GM12874 (cell line): ENCODE results near the gene EML1.

Experiments
- CTCF ChIP-seq: IDR thresholded peaks from 2 replicates; pipeline ENCODE4 v1.5.1; 2011; ENCODE audit warnings: low read depth, mild to moderate bottlenecking, control low read depth, low read length, moderate library complexity; ENCODE audit not compliant: insufficient read depth

EML1 gene

GRCh38 chr14:99829450-99829849 is 36.2 kb downstream of the EML1 start:
- no peak for TF ChIP-seq CTCF

GRCh38 chr14:99831303-99831702 is 38.1 kb downstream of the EML1 start:
- no peak for TF ChIP-seq CTCF

GRCh38 chr14:99831903-99832685 is 38.9 kb downstream of the EML1 start:
- TF ChIP-seq CTCF: no peak

- no peak for TF ChIP-seq CTCF
Observed at GRCh38 chr14:99837822-99838221, 44.6 kb downstream of the EML1 start.

- TF ChIP-seq CTCF: no peak
Observed at GRCh38 chr14:99838639-99839134, 45.5 kb downstream of the EML1 start.

GRCh38 chr14:99839696-99840095 is 46.5 kb downstream of the EML1 start:
- TF ChIP-seq CTCF: no peak

GRCh38 chr14:99840265-99840664 is 47.1 kb downstream of the EML1 start:
- no peak for TF ChIP-seq CTCF
